ENCODE measurements around the gene CHST11.

DNA sequence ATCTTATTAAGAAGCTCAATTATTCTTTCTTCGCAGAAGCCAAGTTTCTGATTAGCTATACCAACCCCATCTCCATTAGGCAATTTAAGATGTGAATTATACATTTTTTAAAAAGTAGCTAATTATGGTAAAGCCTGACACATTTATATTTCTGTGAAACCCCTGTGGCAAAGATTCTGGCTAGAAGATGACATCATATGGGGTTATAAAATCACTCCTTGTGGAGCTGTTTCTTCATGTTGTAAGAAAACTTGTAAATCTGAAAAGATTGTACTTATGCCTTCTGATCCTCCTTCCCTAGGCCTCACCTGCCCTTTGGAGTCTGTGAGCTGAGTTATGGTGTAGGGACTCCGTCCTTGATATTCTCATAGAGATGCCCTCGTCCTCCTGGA lies 78.1 kb downstream of the CHST11 start:
- TF ChIP-seq, protein P1, sequence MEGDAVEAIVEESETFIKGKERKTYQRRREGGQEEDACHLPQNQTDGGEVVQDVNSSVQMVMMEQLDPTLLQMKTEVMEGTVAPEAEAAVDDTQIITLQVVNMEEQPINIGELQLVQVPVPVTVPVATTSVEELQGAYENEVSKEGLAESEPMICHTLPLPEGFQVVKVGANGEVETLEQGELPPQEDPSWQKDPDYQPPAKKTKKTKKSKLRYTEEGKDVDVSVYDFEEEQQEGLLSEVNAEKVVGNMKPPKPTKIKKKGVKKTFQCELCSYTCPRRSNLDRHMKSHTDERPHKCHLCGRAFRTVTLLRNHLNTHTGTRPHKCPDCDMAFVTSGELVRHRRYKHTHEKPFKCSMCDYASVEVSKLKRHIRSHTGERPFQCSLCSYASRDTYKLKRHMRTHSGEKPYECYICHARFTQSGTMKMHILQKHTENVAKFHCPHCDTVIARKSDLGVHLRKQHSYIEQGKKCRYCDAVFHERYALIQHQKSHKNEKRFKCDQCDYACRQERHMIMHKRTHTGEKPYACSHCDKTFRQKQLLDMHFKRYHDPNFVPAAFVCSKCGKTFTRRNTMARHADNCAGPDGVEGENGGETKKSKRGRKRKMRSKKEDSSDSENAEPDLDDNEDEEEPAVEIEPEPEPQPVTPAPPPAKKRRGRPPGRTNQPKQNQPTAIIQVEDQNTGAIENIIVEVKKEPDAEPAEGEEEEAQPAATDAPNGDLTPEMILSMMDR (conservative IDR thresholded peaks at IDR 0.05; ENCODE audit: low read depth, low read length) = no peak
- TF ChIP-seq EZH2 (IDR thresholded peaks at IDR 0.05; ENCODE audit: borderline replicate concordance, low read depth, low read length, poor library complexity, severe bottlenecking) = no peak

Measured in A673 (cell line).